WTC11 (cell line): ENCODE results near the gene SLC9A4. TPM values are rescaled to one million over a fixed set of nuclear protein-coding genes. Genes with fewer than 3 reads are reported as not detected.

Experiments used
- ATAC-seq: fragments of 200-7000 bp; cut with Tn5 transposase; 2 replicates; pipeline ENCODE4 v1.10.0; 2021; ENCODE audit warnings: mild to moderate bottlenecking, moderate library complexity
- CTCF ChIA-PET: fragments of 300-600 bp; sonication (Branson Sonifier 250); formaldehyde crosslinking; loops from one replicate; lab custom pipeline; 2021; ENCODE audit warnings: antibody characterized with exemption; lab: Charles Lee
- POLR2A ChIA-PET: fragments of 350-600 bp; sonication (Branson Sonifier 250); formaldehyde crosslinking; loops from one replicate; lab custom pipeline; 2021; ENCODE audit warnings: antibody characterized with exemption; lab: Charles Lee
- DNase-seq: peaks from one replicate; pipeline ENCODE4 v3.0.0; 2021; ENCODE audit warnings: low spot score
- H3K27ac Mint-ChIP-seq: 2 replicates; pipeline ENCODE4 v1.8.0; 2021; ENCODE audit warnings: mixed read lengths
- H3K27me3 Mint-ChIP-seq: 2 replicates; pipeline ENCODE4 v1.8.0; 2021; ENCODE audit warnings: low read depth, mild to moderate bottlenecking, moderate library complexity, mixed read lengths
- H3K36me3 Mint-ChIP-seq: 2 replicates; pipeline ENCODE4 v1.8.0; 2021; ENCODE audit warnings: mixed read lengths
- H3K4me1 Mint-ChIP-seq: 2 replicates; pipeline ENCODE4 v1.8.0; 2022; ENCODE audit warnings: mixed read lengths
- H3K4me3 Mint-ChIP-seq: 2 replicates; pipeline ENCODE4 v1.8.0; 2021; ENCODE audit warnings: mild to moderate bottlenecking, moderate library complexity, mixed read lengths
- H3K9me3 Mint-ChIP-seq: 2 replicates; pipeline ENCODE4 v1.8.0; 2021; ENCODE audit warnings: mixed read lengths
- E2F1 ChIP-seq: sonication (generic); formaldehyde crosslinking; IDR thresholded peaks from 2 replicates; pipeline ENCODE4 v1.8.0; 2022; ENCODE audit warnings: mild to moderate bottlenecking, missing genetic modification reagents
- ELF4 ChIP-seq: sonication (generic); formaldehyde crosslinking; IDR thresholded peaks from 2 replicates; pipeline ENCODE4 v1.8.1; 2022; ENCODE audit warnings: low read depth, mild to moderate bottlenecking, moderate library complexity, missing genetic modification reagents
- ERG ChIP-seq: fragments of 250-450 bp; sonication (Bioruptor Pico); IDR thresholded peaks from 2 replicates; pipeline ENCODE4 v1.8.0; 2021; ENCODE audit warnings: mild to moderate bottlenecking
- ETV6 ChIP-seq: sonication (generic); formaldehyde crosslinking; IDR thresholded peaks from 2 replicates; pipeline ENCODE4 v1.8.1; 2022; ENCODE audit warnings: mild to moderate bottlenecking, missing genetic modification reagents
- GABPB1 ChIP-seq: sonication (generic); formaldehyde crosslinking; IDR thresholded peaks from 2 replicates; pipeline ENCODE4 v1.8.1; 2023; ENCODE audit warnings: mild to moderate bottlenecking, missing genetic modification reagents
- GTF2I ChIP-seq: fragments of 250-450 bp; sonication (Bioruptor Pico); conservative IDR thresholded peaks from 2 replicates; pipeline ENCODE4 v1.4.0; 2021; ENCODE audit warnings: mild to moderate bottlenecking
- JAZF1 ChIP-seq: fragments of 250-450 bp; sonication (Bioruptor Pico); IDR thresholded peaks from 2 replicates; pipeline ENCODE4 v1.9.0; 2021; ENCODE audit warnings: moderate library complexity, mild to moderate bottlenecking, inconsistent platforms
- MAX ChIP-seq: sonication (generic); formaldehyde crosslinking; IDR thresholded peaks from 2 replicates; pipeline ENCODE4 v1.8.0; 2022; ENCODE audit warnings: mild to moderate bottlenecking, missing genetic modification reagents
- NR1H2 ChIP-seq: sonication (generic); formaldehyde crosslinking; IDR thresholded peaks from 2 replicates; pipeline ENCODE4 v1.9.0; 2021; ENCODE audit warnings: mild to moderate bottlenecking, moderate library complexity, missing genetic modification reagents
- NR3C1 ChIP-seq: sonication (generic); formaldehyde crosslinking; conservative IDR thresholded peaks from 2 replicates; pipeline ENCODE4 v1.8.1; 2023; ENCODE audit warnings: low read depth, mild to moderate bottlenecking, missing genetic modification reagents
- OVOL2 ChIP-seq: fragments of 250-450 bp; sonication (Bioruptor Pico); IDR thresholded peaks from 2 replicates; pipeline ENCODE4 v1.9.0; 2021; ENCODE audit warnings: mild to moderate bottlenecking, borderline replicate concordance
- RORB ChIP-seq: fragments of 250-450 bp; sonication (Bioruptor Pico); IDR thresholded peaks from 2 replicates; pipeline ENCODE4 v1.9.0; 2021; ENCODE audit warnings: mild to moderate bottlenecking
- SMAD4 ChIP-seq: sonication (generic); formaldehyde crosslinking; IDR thresholded peaks from 2 replicates; pipeline ENCODE4 v1.8.0; 2022; ENCODE audit warnings: mild to moderate bottlenecking, missing genetic modification reagents
- TP53 ChIP-seq: sonication (generic); formaldehyde crosslinking; IDR thresholded peaks from 2 replicates; pipeline ENCODE4 v1.8.1; 2023; ENCODE audit warnings: mild to moderate bottlenecking, missing genetic modification reagents
- ZMAT4 ChIP-seq: fragments of 250-450 bp; sonication (Bioruptor Pico); IDR thresholded peaks from 2 replicates; pipeline ENCODE4 v1.9.0; 2021; ENCODE audit warnings: mild to moderate bottlenecking
- ZNF138 ChIP-seq: sonication (generic); formaldehyde crosslinking; conservative IDR thresholded peaks from 2 replicates; pipeline ENCODE4 v1.8.1; 2022; ENCODE audit warnings: mild to moderate bottlenecking, moderate library complexity, missing genetic modification reagents
- ZNF232 ChIP-seq: sonication (generic); formaldehyde crosslinking; IDR thresholded peaks from 2 replicates; pipeline ENCODE4 v1.8.0; 2022; ENCODE audit warnings: mild to moderate bottlenecking, missing genetic modification reagents
- ZNF317 ChIP-seq: sonication (generic); formaldehyde crosslinking; IDR thresholded peaks from 2 replicates; pipeline ENCODE4 v1.8.1; 2023; ENCODE audit warnings: low read depth, mild to moderate bottlenecking, moderate library complexity, missing genetic modification reagents, borderline replicate concordance
- ZNF423 ChIP-seq: fragments of 250-450 bp; sonication (Bioruptor Pico); IDR thresholded peaks from 2 replicates; pipeline ENCODE4 v2.1.2; 2022; ENCODE audit warnings: mild to moderate bottlenecking, moderate library complexity
- total RNA-seq: library from RNA; stranded (reverse); gene quantifications from 3 replicates; pipeline ENCODE4 v1.2.3, GENCODE V29; 2021
- TF ChIP-seq, protein P1 (sequence below): sonication (generic); formaldehyde crosslinking; IDR thresholded peaks from 2 replicates; pipeline ENCODE4 v1.8.0; 2023; ENCODE audit warnings: missing genetic modification reagents
- TF ChIP-seq, protein P2 (sequence below): fragments of 250-450 bp; sonication (Bioruptor Pico); IDR thresholded peaks from 2 replicates; pipeline ENCODE4 v1.9.0; 2021; ENCODE audit warnings: mild to moderate bottlenecking, borderline replicate concordance
- TF ChIP-seq, protein P3 (sequence below): sonication (generic); formaldehyde crosslinking; IDR thresholded peaks from 2 replicates; pipeline ENCODE4 v1.8.1; 2023; ENCODE audit warnings: mild to moderate bottlenecking, missing genetic modification reagents

SLC9A4 gene
- total RNA-seq, 1 experiment from 2014 or later, result 0.11 TPM

DNA sequence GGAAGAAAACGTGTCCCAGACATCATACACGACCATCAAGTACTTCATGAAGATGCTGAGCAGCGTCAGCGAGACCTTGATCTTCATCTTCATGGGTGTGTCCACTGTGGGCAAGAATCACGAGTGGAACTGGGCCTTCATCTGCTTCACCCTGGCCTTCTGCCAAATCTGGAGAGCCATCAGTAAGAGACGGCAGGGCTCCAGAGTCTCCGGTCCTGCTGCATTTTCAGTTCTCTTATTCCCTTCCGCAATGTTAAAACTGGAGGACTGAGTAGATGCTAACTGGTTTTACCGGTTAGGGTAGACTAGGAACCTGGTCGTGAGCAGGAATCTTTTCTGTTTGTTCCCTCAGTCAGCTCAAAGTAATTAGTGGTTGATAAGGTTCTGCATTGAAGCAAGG, 32.3 kb downstream of the SLC9A4 start:
- H3K27ac Mint-ChIP-seq, result no peak overlapping the region
- ChIA-PET CTCF (no interaction called here), POLR2A (no interaction called here)
- no peak overlapping the region for H3K4me3 Mint-ChIP-seq
- peaks cover 12% of the 10 kb centered on the region for H3K9me3 Mint-ChIP-seq
- ATAC-seq, result no peak
- H3K4me1 Mint-ChIP-seq, result no peaks in the 10 kb centered on the region
- H3K27me3 Mint-ChIP-seq, result no peaks in the 10 kb centered on the region
- DNase-seq, result no peak
- TF ChIP-seq OVOL2 (CRISPR knock-in tag) (no peak), ELF4 (CRISPR knock-in tag) (no peak), RORB (CRISPR knock-in tag) (no peak), ERG (no peak), ZNF232 (CRISPR knock-in tag) (no peak)
- TF ChIP-seq, protein P1, sequence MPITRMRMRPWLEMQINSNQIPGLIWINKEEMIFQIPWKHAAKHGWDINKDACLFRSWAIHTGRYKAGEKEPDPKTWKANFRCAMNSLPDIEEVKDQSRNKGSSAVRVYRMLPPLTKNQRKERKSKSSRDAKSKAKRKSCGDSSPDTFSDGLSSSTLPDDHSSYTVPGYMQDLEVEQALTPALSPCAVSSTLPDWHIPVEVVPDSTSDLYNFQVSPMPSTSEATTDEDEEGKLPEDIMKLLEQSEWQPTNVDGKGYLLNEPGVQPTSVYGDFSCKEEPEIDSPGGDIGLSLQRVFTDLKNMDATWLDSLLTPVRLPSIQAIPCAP, result no peak
- TF ChIP-seq, all 79 proteins: peak for 0
- H3K36me3 Mint-ChIP-seq, result no peaks in the 10 kb centered on the region

GRCh38 chr2:102506743-102507142, 33.7 kb downstream of the SLC9A4 start:
- Mint-ChIP-seq H3K27me3 (no peaks in the 10 kb centered on the region), H3K36me3 (no peaks in the 10 kb centered on the region), H3K4me1 (no peaks in the 10 kb centered on the region), H3K27ac (no peak overlapping the region), H3K9me3 (peaks cover 12% of the 10 kb centered on the region), H3K4me3 (no peak overlapping the region)
- ATAC-seq, result no peak
- CTCF ChIA-PET, result no interaction called here
- POLR2A ChIA-PET, result no interaction called here
- DNase-seq, result no peak
- no peak for TF ChIP-seq NR1H2 (CRISPR knock-in tag)
- TF ChIP-seq, protein P2, sequence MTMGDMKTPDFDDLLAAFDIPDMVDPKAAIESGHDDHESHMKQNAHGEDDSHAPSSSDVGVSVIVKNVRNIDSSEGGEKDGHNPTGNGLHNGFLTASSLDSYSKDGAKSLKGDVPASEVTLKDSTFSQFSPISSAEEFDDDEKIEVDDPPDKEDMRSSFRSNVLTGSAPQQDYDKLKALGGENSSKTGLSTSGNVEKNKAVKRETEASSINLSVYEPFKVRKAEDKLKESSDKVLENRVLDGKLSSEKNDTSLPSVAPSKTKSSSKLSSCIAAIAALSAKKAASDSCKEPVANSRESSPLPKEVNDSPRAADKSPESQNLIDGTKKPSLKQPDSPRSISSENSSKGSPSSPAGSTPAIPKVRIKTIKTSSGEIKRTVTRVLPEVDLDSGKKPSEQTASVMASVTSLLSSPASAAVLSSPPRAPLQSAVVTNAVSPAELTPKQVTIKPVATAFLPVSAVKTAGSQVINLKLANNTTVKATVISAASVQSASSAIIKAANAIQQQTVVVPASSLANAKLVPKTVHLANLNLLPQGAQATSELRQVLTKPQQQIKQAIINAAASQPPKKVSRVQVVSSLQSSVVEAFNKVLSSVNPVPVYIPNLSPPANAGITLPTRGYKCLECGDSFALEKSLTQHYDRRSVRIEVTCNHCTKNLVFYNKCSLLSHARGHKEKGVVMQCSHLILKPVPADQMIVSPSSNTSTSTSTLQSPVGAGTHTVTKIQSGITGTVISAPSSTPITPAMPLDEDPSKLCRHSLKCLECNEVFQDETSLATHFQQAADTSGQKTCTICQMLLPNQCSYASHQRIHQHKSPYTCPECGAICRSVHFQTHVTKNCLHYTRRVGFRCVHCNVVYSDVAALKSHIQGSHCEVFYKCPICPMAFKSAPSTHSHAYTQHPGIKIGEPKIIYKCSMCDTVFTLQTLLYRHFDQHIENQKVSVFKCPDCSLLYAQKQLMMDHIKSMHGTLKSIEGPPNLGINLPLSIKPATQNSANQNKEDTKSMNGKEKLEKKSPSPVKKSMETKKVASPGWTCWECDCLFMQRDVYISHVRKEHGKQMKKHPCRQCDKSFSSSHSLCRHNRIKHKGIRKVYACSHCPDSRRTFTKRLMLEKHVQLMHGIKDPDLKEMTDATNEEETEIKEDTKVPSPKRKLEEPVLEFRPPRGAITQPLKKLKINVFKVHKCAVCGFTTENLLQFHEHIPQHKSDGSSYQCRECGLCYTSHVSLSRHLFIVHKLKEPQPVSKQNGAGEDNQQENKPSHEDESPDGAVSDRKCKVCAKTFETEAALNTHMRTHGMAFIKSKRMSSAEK (CRISPR knock-in tag), result no peak
- TF ChIP-seq GTF2I (CRISPR knock-in tag), result no peak
- TF ChIP-seq MAX, result no peak
- no peak for TF ChIP-seq E2F1
- TF ChIP-seq TP53 (CRISPR knock-in tag), result no peak
- TF ChIP-seq ERG, result no peak
- TF ChIP-seq ETV6 (CRISPR knock-in tag), result no peak
- TF ChIP-seq GABPB1 (CRISPR knock-in tag), result no peak
- no peak for TF ChIP-seq SMAD4 (CRISPR knock-in tag)
- no peak for TF ChIP-seq NR3C1 (CRISPR knock-in tag)
- TF ChIP-seq, protein P3, sequence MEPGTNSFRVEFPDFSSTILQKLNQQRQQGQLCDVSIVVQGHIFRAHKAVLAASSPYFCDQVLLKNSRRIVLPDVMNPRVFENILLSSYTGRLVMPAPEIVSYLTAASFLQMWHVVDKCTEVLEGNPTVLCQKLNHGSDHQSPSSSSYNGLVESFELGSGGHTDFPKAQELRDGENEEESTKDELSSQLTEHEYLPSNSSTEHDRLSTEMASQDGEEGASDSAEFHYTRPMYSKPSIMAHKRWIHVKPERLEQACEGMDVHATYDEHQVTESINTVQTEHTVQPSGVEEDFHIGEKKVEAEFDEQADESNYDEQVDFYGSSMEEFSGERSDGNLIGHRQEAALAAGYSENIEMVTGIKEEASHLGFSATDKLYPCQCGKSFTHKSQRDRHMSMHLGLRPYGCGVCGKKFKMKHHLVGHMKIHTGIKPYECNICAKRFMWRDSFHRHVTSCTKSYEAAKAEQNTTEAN (CRISPR knock-in tag), result no peak
- no peak for TF ChIP-seq JAZF1
- TF ChIP-seq ZMAT4 (CRISPR knock-in tag), result no peak
- TF ChIP-seq, protein P1, result no peak
- no peak for TF ChIP-seq ZNF138 (CRISPR knock-in tag)
- no peak for TF ChIP-seq ZNF317 (CRISPR knock-in tag)
- TF ChIP-seq ZNF423 (CRISPR knock-in tag), result no peak
